Suprapubic skin (tissue), 4 donors: ENCODE measurements around the gene COQ8A.

ENCODE experiments used
- CTCF ChIP-seq, 2 donors: fragments of 200-600 bp in 1 of 2; fragments of 450-650 bp in 1 of 2; sonication (generic) in 1 of 2; IDR thresholded peaks; one replicate each; pipeline ENCODE4 v1.5.1; 2016 to 2019; ENCODE audit warnings: antibody characterized with exemption in 2 of 2, mild to moderate bottlenecking in 1 of 2, moderate library complexity in 1 of 2
- EP300 ChIP-seq: sonication (generic); formaldehyde crosslinking; IDR thresholded peaks from one replicate; pipeline ENCODE4 v1.6.1; 2017; ENCODE audit warnings: antibody characterized with exemption
- POLR2A ChIP-seq, 2 donors: fragments of 450-650 bp; IDR thresholded peaks; one replicate each; pipeline ENCODE4 v1.6.1; 2017; ENCODE audit warnings: antibody characterized with exemption in 2 of 2, mild to moderate bottlenecking in 2 of 2, moderate library complexity in 2 of 2
- POLR2AphosphoS5 ChIP-seq, 3 donors: sonication (generic); formaldehyde crosslinking; IDR thresholded peaks; one replicate each; pipeline ENCODE4 v1.6.1; 2017; ENCODE audit warnings: antibody characterized with exemption in 3 of 3

GRCh38 chr1:226920446-226920894 is 19.6 kb upstream of the COQ8A start:
- TF ChIP-seq CTCF (IDR thresholded peaks at IDR 0.05) (no peak), POLR2A (IDR thresholded peaks at IDR 0.05) (no peak), POLR2AphosphoS5 (IDR thresholded peaks at IDR 0.05) (no peak), EP300 (no peak)
